ENCODE data around the gene ESCO1. TPM values are rescaled to one million over a fixed set of nuclear protein-coding genes. Genes with fewer than 3 reads are reported as not detected.
A peak's percentile ranks its signal among the peaks of the same experiment; 100 is the strongest.

Gene ESCO1
- total RNA-seq, 1 donor from 2014 or later = 16.5 TPM

DNA sequence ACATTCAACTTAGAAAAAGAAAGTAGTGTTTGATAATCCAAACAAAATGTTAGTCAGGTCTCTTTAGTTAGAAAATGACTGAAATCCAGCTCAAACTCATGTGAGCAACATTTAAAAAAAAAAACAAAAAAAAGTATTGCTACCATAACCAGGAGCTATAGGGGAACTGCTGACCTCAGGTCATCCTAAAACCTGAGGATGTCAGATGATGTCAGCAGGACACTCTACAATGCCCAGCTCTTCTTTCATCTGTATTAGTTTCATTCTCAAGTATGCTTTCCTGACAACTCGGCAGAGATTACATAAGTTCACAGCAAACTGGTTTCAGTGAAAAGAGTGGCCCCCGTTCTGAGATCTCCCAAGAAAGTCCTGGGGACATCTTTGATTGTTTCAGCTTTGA, 4.2 kb upstream of the ESCO1 start:
- Histone ChIP-seq H3K4me3 (no peak overlapping the region), H3K4me1 (peaks cover 8% of the 10 kb centered on the region), H3K9me3 (no peaks in the 10 kb centered on the region), H3K36me3 (no peaks in the 10 kb centered on the region), H3K27me3 (ENCODE audit: low read depth) (no peaks in the 10 kb centered on the region), H3K27ac (peak overlapping the region; percentile 49)
- DNase-seq (no peak), ATAC-seq (no peak)
- intact Hi-C loops (cut with DNase I) = no loop called here
- TF ChIP-seq, protein P1, sequence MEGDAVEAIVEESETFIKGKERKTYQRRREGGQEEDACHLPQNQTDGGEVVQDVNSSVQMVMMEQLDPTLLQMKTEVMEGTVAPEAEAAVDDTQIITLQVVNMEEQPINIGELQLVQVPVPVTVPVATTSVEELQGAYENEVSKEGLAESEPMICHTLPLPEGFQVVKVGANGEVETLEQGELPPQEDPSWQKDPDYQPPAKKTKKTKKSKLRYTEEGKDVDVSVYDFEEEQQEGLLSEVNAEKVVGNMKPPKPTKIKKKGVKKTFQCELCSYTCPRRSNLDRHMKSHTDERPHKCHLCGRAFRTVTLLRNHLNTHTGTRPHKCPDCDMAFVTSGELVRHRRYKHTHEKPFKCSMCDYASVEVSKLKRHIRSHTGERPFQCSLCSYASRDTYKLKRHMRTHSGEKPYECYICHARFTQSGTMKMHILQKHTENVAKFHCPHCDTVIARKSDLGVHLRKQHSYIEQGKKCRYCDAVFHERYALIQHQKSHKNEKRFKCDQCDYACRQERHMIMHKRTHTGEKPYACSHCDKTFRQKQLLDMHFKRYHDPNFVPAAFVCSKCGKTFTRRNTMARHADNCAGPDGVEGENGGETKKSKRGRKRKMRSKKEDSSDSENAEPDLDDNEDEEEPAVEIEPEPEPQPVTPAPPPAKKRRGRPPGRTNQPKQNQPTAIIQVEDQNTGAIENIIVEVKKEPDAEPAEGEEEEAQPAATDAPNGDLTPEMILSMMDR (IDR thresholded peaks at IDR 0.05) = no peak

DNA sequence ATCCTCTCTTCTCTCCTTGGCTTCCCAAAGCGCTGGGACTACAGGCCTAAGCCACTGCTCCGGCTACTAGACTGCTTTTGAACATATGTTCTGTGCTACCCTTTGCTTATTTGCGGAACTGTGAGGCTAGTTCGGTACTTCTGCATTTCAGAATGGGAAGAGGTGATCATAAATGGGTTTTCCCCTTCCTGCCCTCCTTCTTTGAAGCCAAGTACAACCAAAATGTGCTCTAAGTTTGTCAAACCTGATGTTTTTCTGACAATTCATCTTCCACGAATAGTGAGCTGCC, 1.7 kb upstream of the ESCO1 start:
- DNase-seq = no peak
- Histone ChIP-seq H3K27me3 (ENCODE audit: low read depth) (no peaks in the 10 kb centered on the region), H3K27ac (no peak overlapping the region), H3K9me3 (no peaks in the 10 kb centered on the region), H3K4me1 (peaks cover 27% of the 10 kb centered on the region), H3K36me3 (no peaks in the 10 kb centered on the region), H3K4me3 (no peak overlapping the region)
- intact Hi-C loops (cut with DNase I) = no loop called here
- TF ChIP-seq, protein P1 (IDR thresholded peaks at IDR 0.05) = no peak
- ATAC-seq = no peak

DNA sequence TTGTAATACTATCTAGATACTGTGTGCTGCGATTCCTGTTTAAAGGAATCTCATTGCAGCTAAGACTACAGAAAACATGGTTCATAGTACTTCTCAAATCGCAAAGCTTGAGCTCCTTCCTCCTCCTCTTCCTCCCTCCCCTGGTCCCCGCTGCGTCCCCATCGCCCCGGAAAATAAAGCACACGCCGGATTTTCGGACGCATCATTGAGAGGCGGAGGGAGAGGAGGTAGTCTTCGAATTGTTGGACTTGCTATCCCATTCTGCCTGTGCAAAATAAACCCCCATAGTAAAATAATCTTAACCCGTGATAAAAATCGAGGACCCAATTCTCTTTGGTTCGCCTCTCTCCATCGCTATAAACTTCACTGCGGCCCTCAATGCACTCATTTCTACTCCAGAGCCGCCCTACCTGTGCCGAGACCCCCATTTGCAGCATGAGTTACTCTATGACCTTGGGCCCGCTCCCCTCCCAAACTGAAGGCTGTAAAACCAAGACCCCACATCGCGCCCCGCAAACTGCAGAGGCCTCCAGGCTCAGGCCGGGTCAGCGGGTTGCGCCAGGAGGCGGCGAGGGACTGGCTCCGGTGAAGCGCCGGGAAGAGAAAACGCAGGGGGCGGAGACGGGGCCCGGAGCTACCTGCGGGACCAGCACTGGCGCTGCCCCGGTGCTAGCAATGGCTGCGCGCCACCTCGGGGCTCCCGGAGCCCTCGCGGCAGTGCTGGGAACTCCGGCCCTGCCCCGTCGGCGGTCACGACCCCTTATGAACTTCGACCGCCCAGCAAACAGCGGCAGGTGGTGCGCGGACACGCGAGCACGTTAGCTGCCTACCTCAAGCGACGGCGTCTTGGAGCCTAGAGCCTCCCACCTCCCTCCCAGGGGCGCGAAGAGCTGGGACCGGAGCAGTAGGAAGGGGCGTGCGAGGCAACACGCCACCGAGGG, 649 bp downstream of the ESCO1 start:
- peak overlapping the region; percentile 95 for H3K4me3 ChIP-seq
- no peaks in the 10 kb centered on the region for H3K27me3 ChIP-seq (ENCODE audit: low read depth)
- H3K4me1 ChIP-seq = peaks cover 19% of the 10 kb centered on the region
- peak; percentile 85 for DNase-seq
- no peaks in the 10 kb centered on the region for H3K36me3 ChIP-seq
- peak; percentile 84 to 87 for ATAC-seq
- peak overlapping the region; percentile 99 for H3K27ac ChIP-seq
- TF ChIP-seq, protein P1 (IDR thresholded peaks at IDR 0.05) = no peak
- no peaks in the 10 kb centered on the region for H3K9me3 ChIP-seq
- intact Hi-C loops (cut with DNase I) = no loop called here

DNA sequence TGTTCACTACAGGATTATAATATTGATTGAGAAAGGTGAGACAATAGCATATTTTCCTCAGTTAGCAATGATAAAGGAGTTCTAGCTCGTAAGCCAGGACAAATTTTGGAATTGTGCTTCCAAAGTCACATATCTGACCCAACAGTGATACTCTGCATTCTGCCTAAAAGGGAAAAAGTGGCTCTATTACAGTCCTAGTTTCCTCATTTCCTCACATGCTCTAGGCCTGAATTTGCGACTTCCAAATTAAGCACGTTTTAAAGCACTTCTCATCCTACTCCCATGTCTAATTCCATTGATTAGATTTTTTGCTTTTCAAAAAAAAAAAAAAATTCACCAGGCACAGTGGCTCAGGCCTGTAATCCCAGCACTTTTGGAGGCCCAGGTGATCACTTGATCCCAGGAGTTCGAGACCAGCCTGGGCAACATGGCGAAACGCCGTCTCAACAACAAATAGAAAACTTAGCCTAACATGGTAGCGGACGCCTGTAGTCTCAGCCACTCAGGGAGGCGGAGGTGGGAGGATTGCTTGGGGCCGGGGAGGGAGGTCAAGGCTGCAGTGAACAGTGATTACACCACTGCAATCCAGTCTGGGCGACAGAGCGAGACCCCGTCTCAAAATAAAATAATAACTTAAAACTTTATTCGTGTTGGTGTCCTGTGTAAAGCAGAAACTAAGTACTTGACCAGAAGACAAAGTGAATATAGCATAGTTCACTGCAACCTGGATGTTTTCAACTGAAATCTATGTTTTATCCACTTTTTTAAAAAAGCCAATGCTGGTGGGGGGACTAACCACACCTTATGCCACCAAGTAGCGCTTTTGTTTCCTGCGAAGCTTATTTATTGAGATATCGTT, 1.5 kb downstream of the ESCO1 start:
- H3K27ac ChIP-seq = peak overlapping the region; percentile 99
- no peaks in the 10 kb centered on the region for H3K9me3 ChIP-seq
- H3K4me1 ChIP-seq = peaks cover 19% of the 10 kb centered on the region
- H3K4me3 ChIP-seq = peak overlapping the region; percentile 95
- H3K27me3 ChIP-seq (ENCODE audit: low read depth) = no peaks in the 10 kb centered on the region
- intact Hi-C loops (cut with DNase I) = no loop called here
- TF ChIP-seq, protein P1 (IDR thresholded peaks at IDR 0.05) = no peak
- no peak for ATAC-seq
- DNase-seq = no peak
- H3K36me3 ChIP-seq = no peaks in the 10 kb centered on the region

DNA sequence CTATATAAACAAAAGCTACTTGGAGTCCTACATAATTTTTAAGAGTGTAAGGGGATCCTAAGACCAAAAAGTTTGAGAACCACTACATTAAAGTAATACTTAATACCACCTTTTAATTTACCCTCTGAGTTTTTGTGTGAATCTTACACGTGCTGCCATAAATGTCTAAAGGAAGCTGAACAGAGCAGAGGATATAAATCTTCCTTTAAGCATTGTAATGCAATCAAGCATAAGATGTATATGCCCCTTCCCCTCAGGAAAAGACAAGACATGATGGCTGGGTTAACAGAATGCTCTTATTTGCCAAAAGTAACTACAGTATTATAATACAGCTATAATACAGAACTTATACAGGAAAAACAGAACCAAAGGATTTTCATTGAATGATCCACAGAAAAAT, 2.9 kb downstream of the ESCO1 start:
- intact Hi-C loops (cut with DNase I) = no loop called here
- Histone ChIP-seq H3K36me3 (no peaks in the 10 kb centered on the region), H3K27me3 (ENCODE audit: low read depth) (no peaks in the 10 kb centered on the region), H3K27ac (no peak overlapping the region), H3K9me3 (no peaks in the 10 kb centered on the region), H3K4me3 (no peak overlapping the region), H3K4me1 (peaks cover 19% of the 10 kb centered on the region)
- TF ChIP-seq, protein P1 (IDR thresholded peaks at IDR 0.05) = no peak
- no peak for DNase-seq
- no peak for ATAC-seq
